Panc1 (cell line): ENCODE results near the gene RNF220. TPM values are rescaled to one million over a fixed set of nuclear protein-coding genes. Genes with fewer than 3 reads are reported as not detected.

Experiments
- ATAC-seq: fragments of 200-7000 bp; cut with Tn5 transposase; 2 replicates; pipeline ENCODE4 v1.9.1; 2020; ENCODE audit warnings: mild to moderate bottlenecking, moderate library complexity
- BruUV-seq: library from RNA; stranded (reverse); fragments of 400-500 nt; replicated peaks from 2 replicates; lab custom pipeline; 2021; lab: Mats Ljungman, UMichigan
- CTCF ChIA-PET: fragments of 300-600 bp; sonication (Branson Sonifier 250); formaldehyde crosslinking; loops from one replicate; lab custom pipeline; 2022; ENCODE audit warnings: antibody characterized with exemption; lab: Charles Lee
- POLR2A ChIA-PET: fragments of 300-600 bp; sonication (Branson Sonifier 250); formaldehyde crosslinking; loops from one replicate; lab custom pipeline; 2022; ENCODE audit warnings: antibody characterized with exemption; lab: Charles Lee
- DNase-seq: peaks from one replicate; pipeline ENCODE4 v3.0.0-alpha.2; 2010; ENCODE audit warnings: low read depth, low spot score
- H3K27ac ChIP-seq: 2 replicates; pipeline ENCODE4 v1.5.1; 2011; ENCODE audit warnings: mild to moderate bottlenecking, low read length, inconsistent platforms
- H3K27me3 ChIP-seq: fragments of 200-500 bp; sonication (Bioruptor generic); 2 replicates; pipeline ENCODE4 v1.6.0; 2014; ENCODE audit warnings: low read length, inconsistent platforms; ENCODE audit not compliant: control insufficient read depth, insufficient read depth
- H3K36me3 ChIP-seq: fragments of 200-500 bp; sonication (Bioruptor generic); 2 replicates; pipeline ENCODE4 v1.5.1; 2014; ENCODE audit warnings: inconsistent platforms, mild to moderate bottlenecking, low read length, moderate library complexity; ENCODE audit not compliant: control insufficient read depth, insufficient read depth
- H3K4me1 ChIP-seq: 2 replicates; pipeline ENCODE4 v1.5.1; 2011; ENCODE audit warnings: inconsistent platforms, mild to moderate bottlenecking, low read length, moderate library complexity; ENCODE audit not compliant: control insufficient read depth, insufficient read depth
- H3K4me3 ChIP-seq, 2 experiments: 2 replicates each; pipeline ENCODE4 v1.5.1; 2011 to 2012; ENCODE audit warnings: low read depth in 2 of 2, low read length in 2 of 2, mild to moderate bottlenecking in 2 of 2, inconsistent platforms in 1 of 2, moderate library complexity in 1 of 2
- H3K9me3 ChIP-seq: fragments of 200-500 bp; sonication (Bioruptor generic); 2 replicates; pipeline ENCODE4 v1.5.1; 2014; ENCODE audit warnings: low read depth, mild to moderate bottlenecking, inconsistent platforms, low read length, moderate library complexity; ENCODE audit not compliant: control insufficient read depth, insufficient read depth
- CTCF ChIP-seq: fragments of 450-650 bp; IDR thresholded peaks from 2 replicates; pipeline ENCODE4 v1.5.1; 2017; ENCODE audit warnings: mild to moderate bottlenecking
- POLR2AphosphoS5 ChIP-seq: IDR thresholded peaks from 2 replicates; pipeline ENCODE4 v1.6.1; 2012; ENCODE audit warnings: mild to moderate bottlenecking, low read depth, low read length, moderate library complexity
- REST ChIP-seq, 2 experiments: IDR thresholded peaks; 2 replicates each; pipeline ENCODE4 v1.6.1; 2011 to 2012; ENCODE audit warnings: low read depth in 2 of 2, control low read depth in 1 of 2, low read length in 1 of 2, mild to moderate bottlenecking in 1 of 2, moderate library complexity in 1 of 2; ENCODE audit not compliant: insufficient read depth in 1 of 2
- SIN3A ChIP-seq: IDR thresholded peaks from 2 replicates; pipeline ENCODE4 v1.6.1; 2012; ENCODE audit warnings: low read depth, mild to moderate bottlenecking, low read length, moderate library complexity, borderline replicate concordance; ENCODE audit not compliant: insufficient read depth
- TCF7L2 ChIP-seq: IDR thresholded peaks from 2 replicates; pipeline ENCODE4 v1.6.1; 2011; ENCODE audit warnings: mild to moderate bottlenecking, low read depth, low read length, inconsistent platforms
- in situ Hi-C: cut with HindIII; loops from 2 replicates; pipeline ENCODE4 v1.10.0; 2016; ENCODE audit warnings: low sequenced_read_pairs, low pct_unique_long_range_greater_than_20kb
- intact Hi-C: fragments of 100-400 bp; cut with micrococcal nuclease; formaldehyde crosslinking; loops from one replicate; pipeline ENCODE4 v1.10.0; 2022; ENCODE audit not compliant: unreplicated experiment
- total RNA-seq: library from RNA; stranded (reverse); gene quantifications from one replicate; pipeline ENCODE4 v1.2.1, GENCODE V29; 2021; ENCODE audit not compliant: unreplicated experiment

Gene RNF220
- total RNA-seq, 1 experiment from 2014 or later = 64.9 TPM

GRCh38 chr1:44613941-44614340 lies 208.9 kb downstream of the RNF220 start:
- Histone ChIP-seq H3K36me3 (no peaks in the 10 kb centered on the region), H3K27me3 (no peaks in the 10 kb centered on the region), H3K27ac (no peak overlapping the region), H3K9me3 (no peaks in the 10 kb centered on the region), H3K4me3 (no peak overlapping the region), H3K4me1 (no peaks in the 10 kb centered on the region)
- in situ Hi-C loops = no loop called here
- ATAC-seq (no peak), DNase-seq (no peak)
- CTCF ChIA-PET = no interaction called here
- TF ChIP-seq CTCF (no peak), POLR2AphosphoS5 (no peak), SIN3A (no peak), TCF7L2 (no peak), REST (IDR thresholded peaks at IDR 0.05; ENCODE audit: insufficient read depth in 1 of 2, low read depth in 2 of 2, low read length in 1 of 2) (no peak)
- no TSS peak for BruUV-seq
- intact Hi-C loops = no loop called here
- POLR2A ChIA-PET = no interaction called here

DNA sequence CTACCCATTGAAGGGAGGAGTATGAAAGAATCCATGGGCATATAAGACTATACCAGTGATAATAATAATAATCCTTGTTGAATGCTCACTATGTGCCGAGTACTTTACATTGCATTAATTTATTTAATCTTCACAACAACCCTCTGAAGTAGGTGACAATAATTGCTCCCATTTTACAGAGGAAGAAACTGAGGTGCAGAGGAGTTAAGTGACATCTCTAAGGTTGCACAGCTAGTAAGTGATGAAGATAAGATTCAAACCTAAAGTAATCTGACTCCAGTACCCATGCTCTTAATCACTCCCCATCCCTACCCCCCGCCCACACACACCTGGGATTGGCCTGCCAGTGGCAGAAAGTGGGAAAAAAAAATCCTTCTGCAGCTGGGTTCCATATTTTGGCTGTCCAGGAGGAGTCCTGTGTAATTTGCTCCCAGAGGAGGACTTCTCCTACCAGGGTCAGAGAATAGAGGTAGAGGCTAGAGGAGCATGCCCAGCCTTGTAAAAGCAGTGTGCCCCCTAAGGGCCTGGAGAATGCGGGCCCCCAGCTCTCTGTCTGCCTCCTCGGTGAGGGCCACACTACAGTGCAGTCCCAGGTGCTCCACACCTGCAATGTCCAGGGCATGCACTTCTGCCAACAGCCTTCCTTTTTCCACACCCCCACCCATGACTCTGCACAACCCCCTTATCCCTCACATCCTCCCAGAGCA lies 211.4 kb downstream of the RNF220 start:
- H3K4me3 ChIP-seq = no peak overlapping the region; a peak in 1 of 4 replicates
- no peaks in the 10 kb centered on the region for H3K27me3 ChIP-seq
- intact Hi-C loops (no loop called here), in situ Hi-C loops (no loop called here)
- POLR2A ChIA-PET = interaction anchor here (0.7 kb wide), 1 partner anchor 80 kb away, joined by 5 read pairs; no protein-coding TSS in a partner anchor
- H3K4me1 ChIP-seq = no peaks in the 10 kb centered on the region
- ATAC-seq (no peak), DNase-seq (no peak)
- H3K9me3 ChIP-seq = no peaks in the 10 kb centered on the region
- CTCF ChIA-PET = interaction anchor here (0.5 kb wide), 1 partner anchor 68 kb away, joined by 4 read pairs; no protein-coding TSS in a partner anchor
- no peaks in the 10 kb centered on the region for H3K36me3 ChIP-seq
- no peak overlapping the region for H3K27ac ChIP-seq
- BruUV-seq = no TSS peak
- TF ChIP-seq REST (IDR thresholded peaks at IDR 0.05; ENCODE audit: insufficient read depth in 1 of 2, low read depth in 2 of 2, low read length in 1 of 2) (no peak), SIN3A (no peak), CTCF (no peak), TCF7L2 (no peak)
